ENCODE data around the gene KANK2.
A peak's percentile ranks its signal among the peaks of the same experiment; 100 is the strongest.

Gene KANK2

GRCh38 chr19:11125994-11126685 is 71.2 kb downstream of the KANK2 start:
- TF ChIP-seq ZBTB7A (IDR thresholded peaks at IDR 0.05; ENCODE audit: low read depth) (no peak), TAF1 (IDR thresholded peaks at IDR 0.05; ENCODE audit: low read depth) (no peak), YY1 (IDR thresholded peaks at IDR 0.05; ENCODE audit: low read depth) (no peak), CEBPB (IDR thresholded peaks at IDR 0.05) (0 out of 2 replicates have a peak, but pooled peaks have one; percentile 2), NFIC (IDR thresholded peaks at IDR 0.05) (no peak), USF1 (IDR thresholded peaks at IDR 0.05) (no peak), EGR1 (IDR thresholded peaks at IDR 0.05) (no peak), RAD21 (IDR thresholded peaks at IDR 0.05; ENCODE audit: low read depth) (peak; percentile 59), EP300 (IDR thresholded peaks at IDR 0.05; ENCODE audit: borderline replicate concordance) (no peak)

DNA sequence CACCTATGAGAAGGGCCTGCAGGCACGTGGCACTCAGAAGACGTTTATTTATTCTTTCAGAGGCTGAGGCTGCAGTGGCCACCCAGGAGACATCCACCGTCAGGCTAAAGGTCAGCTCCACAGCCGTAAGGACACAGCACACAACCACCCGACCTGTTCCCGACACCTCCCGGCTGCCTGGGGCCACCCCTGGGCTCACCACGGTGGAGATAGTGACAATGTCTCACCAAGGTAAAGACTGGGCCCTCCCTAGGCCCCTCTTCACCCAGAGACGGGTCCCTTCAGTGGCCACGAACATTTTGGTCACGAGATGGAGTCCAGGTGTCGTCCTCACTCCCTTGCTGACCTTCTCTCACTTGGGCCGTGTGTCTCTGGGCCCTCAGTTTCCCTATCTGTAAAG is 74.2 kb downstream of the KANK2 start:
- TF ChIP-seq NFIC (IDR thresholded peaks at IDR 0.05) (no peak), MAX (IDR thresholded peaks at IDR 0.05) (no peak), FOXM1 (IDR thresholded peaks at IDR 0.05; ENCODE audit: borderline replicate concordance, low read depth) (no peak), CEBPB (IDR thresholded peaks at IDR 0.05) (no peak), EP300 (IDR thresholded peaks at IDR 0.05; ENCODE audit: borderline replicate concordance) (no peak), EGR1 (IDR thresholded peaks at IDR 0.05) (no peak), TAF1 (IDR thresholded peaks at IDR 0.05; ENCODE audit: low read depth) (no peak), YY1 (IDR thresholded peaks at IDR 0.05; ENCODE audit: low read depth) (no peak), RAD21 (IDR thresholded peaks at IDR 0.05; ENCODE audit: low read depth) (no peak), ZBTB7A (IDR thresholded peaks at IDR 0.05; ENCODE audit: low read depth) (no peak), TCF12 (IDR thresholded peaks at IDR 0.05; ENCODE audit: low read depth) (no peak), USF1 (IDR thresholded peaks at IDR 0.05) (no peak), TEAD4 (IDR thresholded peaks at IDR 0.05) (no peak), CREB1 (IDR thresholded peaks at IDR 0.05; ENCODE audit: low read depth) (no peak)
- TF ChIP-seq, protein P1, sequence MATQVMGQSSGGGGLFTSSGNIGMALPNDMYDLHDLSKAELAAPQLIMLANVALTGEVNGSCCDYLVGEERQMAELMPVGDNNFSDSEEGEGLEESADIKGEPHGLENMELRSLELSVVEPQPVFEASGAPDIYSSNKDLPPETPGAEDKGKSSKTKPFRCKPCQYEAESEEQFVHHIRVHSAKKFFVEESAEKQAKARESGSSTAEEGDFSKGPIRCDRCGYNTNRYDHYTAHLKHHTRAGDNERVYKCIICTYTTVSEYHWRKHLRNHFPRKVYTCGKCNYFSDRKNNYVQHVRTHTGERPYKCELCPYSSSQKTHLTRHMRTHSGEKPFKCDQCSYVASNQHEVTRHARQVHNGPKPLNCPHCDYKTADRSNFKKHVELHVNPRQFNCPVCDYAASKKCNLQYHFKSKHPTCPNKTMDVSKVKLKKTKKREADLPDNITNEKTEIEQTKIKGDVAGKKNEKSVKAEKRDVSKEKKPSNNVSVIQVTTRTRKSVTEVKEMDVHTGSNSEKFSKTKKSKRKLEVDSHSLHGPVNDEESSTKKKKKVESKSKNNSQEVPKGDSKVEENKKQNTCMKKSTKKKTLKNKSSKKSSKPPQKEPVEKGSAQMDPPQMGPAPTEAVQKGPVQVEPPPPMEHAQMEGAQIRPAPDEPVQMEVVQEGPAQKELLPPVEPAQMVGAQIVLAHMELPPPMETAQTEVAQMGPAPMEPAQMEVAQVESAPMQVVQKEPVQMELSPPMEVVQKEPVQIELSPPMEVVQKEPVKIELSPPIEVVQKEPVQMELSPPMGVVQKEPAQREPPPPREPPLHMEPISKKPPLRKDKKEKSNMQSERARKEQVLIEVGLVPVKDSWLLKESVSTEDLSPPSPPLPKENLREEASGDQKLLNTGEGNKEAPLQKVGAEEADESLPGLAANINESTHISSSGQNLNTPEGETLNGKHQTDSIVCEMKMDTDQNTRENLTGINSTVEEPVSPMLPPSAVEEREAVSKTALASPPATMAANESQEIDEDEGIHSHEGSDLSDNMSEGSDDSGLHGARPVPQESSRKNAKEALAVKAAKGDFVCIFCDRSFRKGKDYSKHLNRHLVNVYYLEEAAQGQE (IDR thresholded peaks at IDR 0.05; ENCODE audit: low read depth), result no peak

DNA sequence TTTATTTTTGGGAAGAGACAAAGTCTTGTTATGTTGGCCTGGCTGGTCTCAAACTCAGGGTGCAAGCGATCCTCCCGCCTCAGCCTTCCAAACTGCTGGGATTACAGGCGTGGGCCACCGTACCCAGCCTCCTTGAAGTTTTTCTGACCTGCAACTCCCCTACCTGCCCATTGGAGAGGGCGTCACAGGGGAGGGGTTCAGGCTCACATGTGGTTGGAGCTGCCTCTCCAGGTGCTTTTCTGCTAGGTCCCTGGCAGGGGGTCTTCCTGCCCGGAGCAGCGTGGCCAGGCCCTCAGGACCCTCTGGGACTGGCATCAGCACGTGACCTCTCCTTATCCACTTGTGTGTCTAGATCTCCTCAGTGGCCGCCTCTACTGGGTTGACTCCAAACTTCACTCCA is 80.8 kb downstream of the KANK2 start:
- no peak for TF ChIP-seq TAF1 (IDR thresholded peaks at IDR 0.05; ENCODE audit: low read depth)
- TF ChIP-seq RAD21 (IDR thresholded peaks at IDR 0.05; ENCODE audit: low read depth), result no peak
- no peak for TF ChIP-seq YY1 (IDR thresholded peaks at IDR 0.05; ENCODE audit: low read depth)
- TF ChIP-seq, protein P1 (IDR thresholded peaks at IDR 0.05; ENCODE audit: low read depth), result no peak
- TF ChIP-seq TEAD4 (IDR thresholded peaks at IDR 0.05), result no peak
- no peak for TF ChIP-seq TCF12 (IDR thresholded peaks at IDR 0.05; ENCODE audit: low read depth)
- TF ChIP-seq MAX (IDR thresholded peaks at IDR 0.05), result no peak
- no peak for TF ChIP-seq CREB1 (IDR thresholded peaks at IDR 0.05; ENCODE audit: low read depth)

DNA sequence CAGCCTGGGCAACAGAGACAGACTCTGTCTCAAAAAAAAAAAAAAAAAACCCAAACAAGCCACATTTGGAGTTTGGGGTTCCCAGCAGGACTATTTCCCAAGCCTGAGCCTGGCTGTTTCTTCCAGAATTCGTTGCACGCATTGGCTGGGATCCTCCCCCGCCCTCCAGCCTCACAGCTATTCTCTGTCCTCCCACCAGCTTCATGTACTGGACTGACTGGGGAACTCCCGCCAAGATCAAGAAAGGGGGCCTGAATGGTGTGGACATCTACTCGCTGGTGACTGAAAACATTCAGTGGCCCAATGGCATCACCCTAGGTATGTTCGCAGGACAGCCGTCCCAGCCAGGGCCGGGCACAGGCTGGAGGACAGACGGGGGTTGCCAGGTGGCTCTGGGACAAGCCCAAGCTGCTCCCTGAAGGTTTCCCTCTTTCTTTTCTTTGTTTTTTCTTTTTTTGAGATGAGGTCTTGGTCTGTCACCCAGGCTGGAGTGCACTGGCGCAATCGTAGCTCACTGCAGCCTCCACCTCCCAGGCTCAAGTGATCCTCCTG is 81.4 kb downstream of the KANK2 start:
- no peak for TF ChIP-seq USF1 (IDR thresholded peaks at IDR 0.05)
- no peak for TF ChIP-seq ZBTB7A (IDR thresholded peaks at IDR 0.05; ENCODE audit: low read depth)
- TF ChIP-seq, protein P1 (IDR thresholded peaks at IDR 0.05; ENCODE audit: low read depth), result no peak
- TF ChIP-seq EGR1 (IDR thresholded peaks at IDR 0.05), result no peak
- TF ChIP-seq YY1 (IDR thresholded peaks at IDR 0.05; ENCODE audit: low read depth), result no peak
- no peak for TF ChIP-seq TEAD4 (IDR thresholded peaks at IDR 0.05)
- no peak for TF ChIP-seq FOXM1 (IDR thresholded peaks at IDR 0.05; ENCODE audit: borderline replicate concordance, low read depth)
- no peak for TF ChIP-seq TCF12 (IDR thresholded peaks at IDR 0.05; ENCODE audit: low read depth)
- TF ChIP-seq NFIC (IDR thresholded peaks at IDR 0.05), result no peak
- TF ChIP-seq CEBPB (IDR thresholded peaks at IDR 0.05), result no peak
- TF ChIP-seq MAX (IDR thresholded peaks at IDR 0.05), result no peak
- no peak for TF ChIP-seq EP300 (IDR thresholded peaks at IDR 0.05; ENCODE audit: borderline replicate concordance)
- no peak for TF ChIP-seq TAF1 (IDR thresholded peaks at IDR 0.05; ENCODE audit: low read depth)
- TF ChIP-seq RAD21 (IDR thresholded peaks at IDR 0.05; ENCODE audit: low read depth), result no peak
- no peak for TF ChIP-seq CREB1 (IDR thresholded peaks at IDR 0.05; ENCODE audit: low read depth)

Data from Ishikawa (cell line).